ENCODE results near the gene MYO9A.

Gene MYO9A

GRCh38 chr15:71811752-71812735, 305.9 kb downstream of the MYO9A start:
- no peak overlapping the region for H3K27ac ChIP-seq (replicated peaks)
- no peak for TF ChIP-seq SPI1 (IDR thresholded peaks at IDR 0.05; ENCODE audit: borderline replicate concordance, low read depth)
- no peak for TF ChIP-seq CTCF (IDR thresholded peaks at IDR 0.05; ENCODE audit: insufficient read depth, low read length)
- no peak for TF ChIP-seq GABPA (IDR thresholded peaks at IDR 0.05; ENCODE audit: low read depth)
- TF ChIP-seq REST (IDR thresholded peaks at IDR 0.05; ENCODE audit: insufficient replicate concordance, low read depth), result no peak
- TF ChIP-seq POLR2AphosphoS5 (IDR thresholded peaks at IDR 0.05; ENCODE audit: low read depth), result no peak
- no peaks in the 10 kb centered on the region for H3K27me3 ChIP-seq (ENCODE audit: insufficient read depth, poor library complexity, severe bottlenecking)
- H3K4me3 ChIP-seq (replicated peaks; ENCODE audit: insufficient read depth, low read length), result no peak overlapping the region
- DNase-seq (ENCODE audit: low read depth in 1 of 2, low spot score in 1 of 2), result no peak

- H3K27me3 ChIP-seq (ENCODE audit: insufficient read depth, poor library complexity, severe bottlenecking), result no peaks in the 10 kb centered on the region
- H3K4me3 ChIP-seq (replicated peaks; ENCODE audit: insufficient read depth, low read length), result no peak overlapping the region
- DNase-seq (ENCODE audit: low read depth in 1 of 2, low spot score in 1 of 2), result no peak
- TF ChIP-seq REST (IDR thresholded peaks at IDR 0.05; ENCODE audit: insufficient replicate concordance, low read depth) (no peak), GABPA (IDR thresholded peaks at IDR 0.05; ENCODE audit: low read depth) (no peak), CTCF (IDR thresholded peaks at IDR 0.05; ENCODE audit: insufficient read depth, low read length) (no peak), POLR2AphosphoS5 (IDR thresholded peaks at IDR 0.05; ENCODE audit: low read depth) (no peak)
- no peak overlapping the region for H3K27ac ChIP-seq (replicated peaks)
Measured at GRCh38 chr15:71811036-71811736, 306.8 kb downstream of the MYO9A start.

- H3K27me3 ChIP-seq (ENCODE audit: insufficient read depth, poor library complexity, severe bottlenecking), result no peaks in the 10 kb centered on the region
- DNase-seq (ENCODE audit: low read depth in 1 of 2, low spot score in 1 of 2), result no peak
- H3K27ac ChIP-seq (replicated peaks), result no peak within 1 kb of the TSS
- no peak within 1 kb of the TSS for H3K4me3 ChIP-seq (replicated peaks; ENCODE audit: insufficient read depth, low read length)
- no peak for TF ChIP-seq GABPA (IDR thresholded peaks at IDR 0.05; ENCODE audit: low read depth)
- TF ChIP-seq CTCF (IDR thresholded peaks at IDR 0.05; ENCODE audit: insufficient read depth, low read length), result no peak
- TF ChIP-seq SPI1 (IDR thresholded peaks at IDR 0.05; ENCODE audit: borderline replicate concordance, low read depth), result no peak
- TF ChIP-seq POLR2AphosphoS5 (IDR thresholded peaks at IDR 0.05; ENCODE audit: low read depth), result no peak
- no peak for TF ChIP-seq REST (IDR thresholded peaks at IDR 0.05; ENCODE audit: insufficient replicate concordance, low read depth)
Measured at GRCh38 chr15:71810256-71811035, 307.5 kb downstream of the MYO9A start, which contains the start of gene NR2E3. NR2E3 (plus strand) TSS chr15:71810554; CDS start chr15:71810744, 190 bp downstream.
